ENCODE data around the gene HIC1.

DNA sequence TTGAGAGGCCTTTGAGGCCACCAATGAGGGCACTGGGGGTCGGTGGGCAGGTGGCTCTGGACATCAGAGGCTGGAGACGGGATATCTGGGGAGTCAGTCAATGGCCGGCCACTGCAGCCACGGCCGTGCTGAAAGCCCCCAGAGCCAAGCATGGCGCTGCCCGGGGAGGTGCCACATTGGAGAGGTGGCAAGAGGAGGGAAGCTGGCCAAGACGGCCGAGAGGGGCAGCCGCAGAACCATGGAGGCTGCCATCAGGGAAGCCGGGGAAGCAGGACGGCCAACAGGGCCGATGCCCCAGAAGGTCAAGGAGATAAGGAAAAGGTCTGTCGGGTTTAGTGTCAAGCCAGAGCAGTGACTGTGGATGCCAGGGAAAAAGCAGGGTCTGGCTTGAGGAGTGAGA is 39.6 kb upstream of the HIC1 start:
- TF ChIP-seq, protein P1, sequence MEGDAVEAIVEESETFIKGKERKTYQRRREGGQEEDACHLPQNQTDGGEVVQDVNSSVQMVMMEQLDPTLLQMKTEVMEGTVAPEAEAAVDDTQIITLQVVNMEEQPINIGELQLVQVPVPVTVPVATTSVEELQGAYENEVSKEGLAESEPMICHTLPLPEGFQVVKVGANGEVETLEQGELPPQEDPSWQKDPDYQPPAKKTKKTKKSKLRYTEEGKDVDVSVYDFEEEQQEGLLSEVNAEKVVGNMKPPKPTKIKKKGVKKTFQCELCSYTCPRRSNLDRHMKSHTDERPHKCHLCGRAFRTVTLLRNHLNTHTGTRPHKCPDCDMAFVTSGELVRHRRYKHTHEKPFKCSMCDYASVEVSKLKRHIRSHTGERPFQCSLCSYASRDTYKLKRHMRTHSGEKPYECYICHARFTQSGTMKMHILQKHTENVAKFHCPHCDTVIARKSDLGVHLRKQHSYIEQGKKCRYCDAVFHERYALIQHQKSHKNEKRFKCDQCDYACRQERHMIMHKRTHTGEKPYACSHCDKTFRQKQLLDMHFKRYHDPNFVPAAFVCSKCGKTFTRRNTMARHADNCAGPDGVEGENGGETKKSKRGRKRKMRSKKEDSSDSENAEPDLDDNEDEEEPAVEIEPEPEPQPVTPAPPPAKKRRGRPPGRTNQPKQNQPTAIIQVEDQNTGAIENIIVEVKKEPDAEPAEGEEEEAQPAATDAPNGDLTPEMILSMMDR (conservative IDR thresholded peaks at IDR 0.05; ENCODE audit: low read length), result no peak
- no peak for TF ChIP-seq EZH2phosphoT487 (IDR thresholded peaks at IDR 0.05; ENCODE audit: borderline replicate concordance, low read depth, low read length)

All from OCI-LY7 (cell line).